ENCODE results near the gene LGALS9.
"Not testable (repeated sequence)": the region's sequence is repeated elsewhere in the genome, so short reads cannot be mapped to it uniquely, and the experiment has no call there.

The LGALS9 gene

DNA sequence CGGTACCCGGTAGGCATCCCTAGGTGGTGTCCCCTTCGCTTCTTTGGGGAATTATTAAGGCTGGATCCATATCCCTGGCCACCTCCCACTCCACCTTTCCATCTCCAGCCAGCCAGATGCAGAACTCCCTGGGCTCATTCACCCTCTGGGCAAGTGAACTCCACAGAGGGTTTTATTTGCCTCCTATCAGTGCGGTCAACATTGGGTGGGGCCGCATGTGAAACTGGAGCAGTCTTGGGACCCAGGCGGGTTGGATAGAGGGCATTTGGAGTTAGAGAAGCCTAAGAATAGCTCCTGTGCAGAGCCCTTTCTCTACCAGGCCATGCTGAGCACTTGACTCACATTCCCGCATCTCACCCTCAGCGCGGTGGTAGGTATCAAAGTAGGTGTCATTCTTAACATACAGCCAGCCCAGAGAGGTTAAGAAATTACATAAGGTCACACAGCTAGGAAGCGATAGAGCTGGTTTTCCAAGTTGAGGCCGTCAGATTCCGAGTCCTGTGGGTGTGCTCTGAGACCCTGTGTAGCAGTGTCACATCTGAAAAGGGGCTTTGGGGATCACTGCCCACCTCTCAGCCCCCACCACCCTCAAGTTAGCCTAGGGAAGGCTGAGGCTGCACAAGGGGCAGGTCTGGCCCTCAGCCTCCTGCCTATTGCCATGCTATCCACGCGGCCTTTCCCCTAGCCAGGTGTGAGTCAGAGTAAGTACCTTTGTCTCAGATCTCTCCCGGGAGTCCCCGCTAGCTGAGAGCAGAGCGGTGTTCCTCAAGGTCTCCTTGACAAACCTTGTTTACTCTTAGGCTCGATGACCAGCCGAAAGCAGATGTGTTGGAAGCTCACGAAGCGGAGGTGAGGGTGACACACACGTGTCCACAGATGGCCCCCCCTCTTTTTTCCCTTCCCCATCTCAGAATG, 26.9 kb upstream of the LGALS9 start:
- no peak for DNase-seq

DNA sequence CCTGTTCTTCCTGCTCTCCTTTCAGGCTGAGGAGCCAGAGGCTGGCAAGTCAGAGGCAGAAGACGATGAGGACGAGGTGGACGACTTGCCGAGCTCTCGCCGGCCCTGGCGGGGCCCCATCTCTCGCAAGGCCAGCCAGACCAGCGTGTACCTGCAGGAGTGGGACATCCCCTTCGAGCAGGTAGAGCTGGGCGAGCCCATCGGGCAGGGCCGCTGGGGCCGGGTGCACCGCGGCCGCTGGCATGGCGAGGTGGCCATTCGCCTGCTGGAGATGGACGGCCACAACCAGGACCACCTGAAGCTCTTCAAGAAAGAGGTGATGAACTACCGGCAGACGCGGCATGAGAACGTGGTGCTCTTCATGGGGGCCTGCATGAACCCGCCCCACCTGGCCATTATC, 25.6 kb upstream of the LGALS9 start:
- no peak for DNase-seq

DNA sequence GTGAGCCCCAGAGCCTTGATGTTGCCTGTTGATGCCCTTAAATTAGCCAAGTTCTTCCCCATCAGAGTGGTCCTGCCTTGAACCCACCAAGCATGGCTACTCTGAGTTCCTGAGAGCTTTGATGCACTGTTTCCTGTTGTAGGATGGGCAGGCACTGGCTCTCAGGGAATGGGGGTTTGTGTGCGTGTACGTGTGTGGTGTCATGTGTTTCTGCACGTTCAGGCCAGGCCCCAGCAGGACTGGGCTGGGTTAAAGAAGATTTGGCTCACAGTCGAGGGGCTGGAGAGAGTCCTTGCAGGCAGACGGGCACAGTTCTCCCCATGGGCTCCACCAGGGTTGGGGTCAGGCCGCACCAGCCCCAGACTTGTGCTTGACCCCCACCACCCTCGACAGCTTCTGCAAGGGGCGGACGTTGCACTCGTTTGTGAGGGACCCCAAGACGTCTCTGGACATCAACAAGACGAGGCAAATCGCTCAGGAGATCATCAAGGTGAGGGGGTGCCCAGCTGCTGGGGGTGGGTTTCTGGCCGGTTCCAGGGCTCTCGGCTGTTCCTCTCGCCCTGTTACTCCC, 23.4 kb upstream of the LGALS9 start:
- no peak for DNase-seq

DNA sequence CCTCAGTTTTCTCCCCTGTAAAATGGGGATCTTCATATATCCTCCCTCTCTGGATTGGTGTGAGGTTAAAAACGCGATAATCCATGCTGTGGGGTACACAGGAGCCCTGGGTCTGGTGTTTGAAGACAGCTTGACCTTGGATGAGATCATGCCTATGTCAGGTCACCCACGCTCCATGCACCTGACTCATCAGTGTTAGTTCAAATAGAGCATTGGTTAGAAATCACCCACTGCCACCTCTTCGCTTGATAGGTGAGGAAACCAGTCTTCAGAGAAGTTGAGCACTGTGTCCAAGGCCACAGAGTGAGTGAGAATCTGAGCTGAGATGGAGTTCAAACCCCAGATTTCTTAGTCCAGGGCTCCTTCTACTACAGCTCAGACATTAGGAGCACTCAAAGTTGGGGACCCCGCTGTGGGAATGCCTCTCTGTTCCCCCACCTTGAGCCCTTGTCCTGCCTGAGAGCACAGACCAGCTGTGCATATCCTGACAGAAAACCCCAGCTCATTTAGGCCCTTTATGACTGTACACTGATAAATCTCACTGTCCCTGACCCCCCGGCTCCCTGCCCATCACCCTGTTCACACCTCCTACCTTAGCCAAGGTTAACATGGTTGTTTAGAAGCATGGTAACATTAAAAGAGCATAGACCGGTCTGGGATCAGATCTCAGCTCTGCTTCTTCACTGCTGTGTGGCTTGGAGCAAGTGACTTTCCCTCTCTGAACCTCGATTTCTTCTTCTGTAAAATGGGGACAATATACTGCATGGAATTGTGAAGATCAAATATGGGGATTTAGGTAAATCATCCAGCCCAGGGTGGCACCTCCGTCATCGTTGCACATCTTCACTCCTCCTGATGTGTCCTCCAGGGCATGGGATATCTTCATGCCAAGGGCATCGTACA, 22.4 kb upstream of the LGALS9 start:
- DNase-seq: no peak

DNA sequence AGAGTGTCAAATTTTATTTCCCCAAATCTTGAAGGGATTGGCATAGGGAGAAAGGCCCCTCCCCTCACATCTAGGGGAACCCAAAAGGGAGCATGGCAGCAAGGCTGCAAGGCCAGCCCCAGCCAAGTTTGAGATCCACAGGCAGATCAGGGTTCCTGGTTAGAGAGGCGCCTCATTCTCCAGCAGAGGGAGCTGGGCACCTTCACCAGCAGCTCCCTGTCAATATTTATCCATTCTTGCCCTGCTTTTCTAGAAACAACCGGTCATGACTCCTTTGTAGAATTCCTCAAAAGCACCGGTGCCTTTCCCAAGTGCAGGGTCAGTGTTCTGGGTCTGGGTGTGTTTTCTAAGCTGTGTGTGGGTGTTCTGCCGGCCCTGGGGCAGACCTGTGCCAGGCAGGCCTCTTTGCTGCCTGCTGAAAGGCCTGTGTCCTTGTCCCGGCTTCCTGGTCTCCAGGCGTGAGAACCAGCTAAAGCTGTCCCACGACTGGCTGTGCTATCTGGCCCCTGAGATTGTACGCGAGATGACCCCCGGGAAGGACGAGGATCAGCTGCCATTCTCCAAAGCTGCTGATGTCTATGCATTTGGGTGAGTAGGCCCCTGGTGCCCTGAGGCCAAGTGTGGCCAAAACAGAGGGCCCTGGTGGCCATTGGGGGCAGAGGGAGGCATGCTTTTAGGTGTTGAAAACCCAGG, 21.2 kb upstream of the LGALS9 start:
- no peak for DNase-seq

DNA sequence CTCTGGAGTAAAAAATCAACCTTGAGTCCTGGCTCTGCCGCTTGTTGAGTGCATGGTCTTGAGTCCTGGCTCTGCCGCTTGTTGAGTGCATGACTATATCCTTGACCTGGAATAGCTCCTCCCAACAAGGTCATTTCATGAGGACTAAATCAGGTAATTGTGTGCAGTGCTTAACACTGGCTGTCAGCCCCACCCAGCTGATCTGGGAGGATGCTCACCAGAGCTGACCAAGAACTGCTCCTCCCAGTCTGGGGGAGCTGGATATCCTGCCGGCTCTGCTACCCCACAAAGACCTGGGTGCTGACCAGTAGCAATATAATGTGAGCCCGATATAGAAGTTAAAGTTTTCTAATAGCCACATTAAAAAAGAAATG, 20.7 kb upstream of the LGALS9 start:
- DNase-seq: no peak

DNA sequence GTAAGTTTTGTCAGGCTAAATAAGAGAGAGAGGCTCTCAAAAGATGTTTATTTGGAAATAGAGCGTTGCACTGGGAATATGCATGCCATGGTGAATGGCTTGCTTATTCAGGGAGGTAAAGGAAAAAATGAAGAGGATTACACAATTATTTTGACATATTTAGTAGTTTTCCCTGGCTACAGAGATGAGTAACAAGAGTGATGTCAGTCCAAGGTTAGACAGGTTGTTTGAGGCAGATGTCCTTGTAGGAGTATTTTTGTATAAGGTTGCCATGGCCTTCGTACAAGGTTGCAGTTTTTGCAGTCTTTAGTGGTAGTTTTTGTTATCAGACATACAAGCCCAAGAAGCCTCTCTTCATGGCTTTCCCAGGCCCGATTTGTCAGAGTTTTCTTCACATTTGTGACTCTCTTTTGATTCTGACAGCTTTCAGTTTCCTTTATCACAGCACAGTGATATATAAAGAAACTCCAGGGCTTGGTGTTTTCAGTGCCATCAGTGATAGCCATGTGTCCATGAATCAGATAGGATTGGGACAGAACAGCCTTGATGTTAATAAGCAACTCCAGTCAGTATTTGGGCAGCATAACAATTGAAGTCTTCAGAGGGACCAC, 18.7 kb upstream of the LGALS9 start:
- no peak for DNase-seq

DNA sequence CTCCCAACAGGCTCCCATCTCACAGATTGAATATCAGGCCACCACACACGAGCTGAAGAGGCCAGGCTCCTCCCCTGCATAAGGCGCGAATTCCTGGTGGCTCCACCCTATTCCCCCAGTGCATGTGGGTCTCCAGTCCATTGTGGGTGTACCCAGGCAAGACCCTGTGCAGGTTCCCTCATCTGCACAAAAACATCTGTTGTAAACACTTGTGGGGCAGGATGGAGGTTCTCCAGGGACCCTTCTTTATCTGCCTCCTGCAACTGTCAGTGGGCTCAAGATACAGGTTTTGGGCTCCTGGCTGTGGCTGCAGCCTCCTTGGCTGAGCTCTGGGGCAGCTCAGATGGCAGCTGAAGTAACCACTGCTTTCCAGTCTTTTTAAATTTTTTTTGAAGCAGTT, 17.6 kb upstream of the LGALS9 start:
- no peak for DNase-seq

DNA sequence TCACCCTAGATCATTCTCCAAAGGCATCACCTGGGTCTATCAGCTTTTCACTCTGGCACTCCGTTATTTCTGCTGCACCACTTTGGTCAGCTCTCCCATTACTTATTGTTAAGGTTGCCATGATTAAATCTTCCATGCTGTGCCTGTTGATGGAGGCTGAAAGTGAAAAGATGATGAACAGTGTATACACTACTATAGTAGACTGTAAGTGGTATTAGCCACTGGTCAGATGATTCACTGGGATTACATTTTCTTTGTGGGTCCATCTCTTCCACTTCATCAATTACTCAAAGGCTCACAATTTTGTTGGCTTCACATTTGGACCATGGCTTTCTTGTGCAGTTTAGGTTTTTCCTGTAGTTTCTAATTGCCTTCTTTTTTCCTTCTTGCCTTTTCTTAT, 15.9 kb upstream of the LGALS9 start:
- DNase-seq: no peak

DNA sequence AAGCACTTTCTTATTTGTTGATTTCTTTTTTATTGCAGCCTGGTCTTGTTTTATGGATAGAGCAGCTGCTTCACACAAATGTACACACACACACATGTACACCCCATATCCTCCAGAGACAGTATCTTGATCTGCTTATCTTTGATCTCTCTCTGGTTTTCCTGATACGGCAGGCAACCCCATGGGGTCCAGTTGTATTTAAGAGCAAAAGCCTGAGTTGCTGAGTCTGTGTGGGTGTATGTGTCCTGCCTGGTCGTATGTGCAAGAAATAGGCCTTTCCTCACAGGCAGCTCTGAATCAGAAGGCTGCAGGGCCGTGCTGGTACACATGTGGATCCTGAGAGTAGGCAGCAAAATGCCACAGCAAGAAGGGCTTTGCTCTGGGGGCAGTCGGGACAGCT, 14.6 kb upstream of the LGALS9 start:
- no peak for DNase-seq

DNA sequence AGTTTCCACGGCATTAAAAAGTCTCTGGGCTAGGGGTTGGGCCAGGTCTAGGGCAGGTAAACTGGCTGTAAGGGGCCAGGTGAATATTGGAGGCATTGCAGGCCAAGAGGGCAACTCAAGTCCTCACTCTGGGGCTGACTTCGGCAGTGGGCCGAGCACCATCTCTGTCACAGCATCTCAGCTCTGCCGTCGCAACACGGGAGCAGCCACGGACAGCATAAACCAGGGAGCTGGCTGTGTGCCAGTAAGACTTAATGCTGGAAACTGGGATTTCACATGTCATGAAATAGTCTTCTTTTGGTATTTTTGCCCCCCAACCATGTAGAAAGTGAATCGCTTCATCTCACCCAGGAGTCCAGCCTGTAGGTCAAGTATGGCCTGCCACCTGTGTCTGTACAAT, 12.6 kb upstream of the LGALS9 start:
- no peak for DNase-seq

DNA sequence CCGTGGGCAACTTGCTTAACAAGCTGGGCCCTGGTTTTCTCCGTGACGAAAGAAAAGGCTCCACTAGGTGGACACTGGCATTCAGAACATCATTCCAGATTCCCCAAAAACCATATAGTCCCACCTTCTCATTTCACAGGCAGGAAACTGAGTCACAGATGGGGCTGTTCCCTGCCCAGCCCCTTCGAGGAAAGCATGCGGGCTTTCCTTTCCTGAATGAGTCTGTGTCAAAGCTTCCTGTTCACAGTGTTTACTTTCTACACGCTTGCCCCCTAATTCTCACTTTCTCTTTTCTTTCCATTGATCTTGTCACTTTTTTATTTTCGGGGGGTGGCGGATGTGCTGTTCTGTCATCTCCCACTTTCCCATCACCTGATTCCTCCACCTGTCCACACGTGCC, 10.3 kb upstream of the LGALS9 start:
- no peak for DNase-seq

DNA sequence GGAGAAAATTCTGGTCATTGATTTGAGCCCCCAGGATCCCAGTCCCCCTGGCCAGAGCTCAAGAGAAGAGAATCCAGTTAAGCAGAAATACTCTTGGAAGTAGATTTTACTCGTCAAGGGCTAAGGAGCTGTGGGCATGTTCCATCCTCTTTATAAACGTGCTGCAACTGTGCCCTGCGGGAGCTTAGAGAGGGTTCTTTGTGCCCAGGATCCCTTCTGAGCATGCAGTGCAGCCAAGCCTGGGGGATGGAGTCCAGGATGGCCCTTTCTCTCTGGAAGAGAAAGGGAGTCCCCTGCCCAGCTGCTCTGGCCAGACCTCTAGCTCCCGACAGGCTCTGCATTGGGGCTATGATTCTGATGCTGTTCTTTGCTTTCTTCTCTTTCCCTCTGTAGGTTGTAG, 9.5 kb upstream of the LGALS9 start:
- no peak for DNase-seq

DNA sequence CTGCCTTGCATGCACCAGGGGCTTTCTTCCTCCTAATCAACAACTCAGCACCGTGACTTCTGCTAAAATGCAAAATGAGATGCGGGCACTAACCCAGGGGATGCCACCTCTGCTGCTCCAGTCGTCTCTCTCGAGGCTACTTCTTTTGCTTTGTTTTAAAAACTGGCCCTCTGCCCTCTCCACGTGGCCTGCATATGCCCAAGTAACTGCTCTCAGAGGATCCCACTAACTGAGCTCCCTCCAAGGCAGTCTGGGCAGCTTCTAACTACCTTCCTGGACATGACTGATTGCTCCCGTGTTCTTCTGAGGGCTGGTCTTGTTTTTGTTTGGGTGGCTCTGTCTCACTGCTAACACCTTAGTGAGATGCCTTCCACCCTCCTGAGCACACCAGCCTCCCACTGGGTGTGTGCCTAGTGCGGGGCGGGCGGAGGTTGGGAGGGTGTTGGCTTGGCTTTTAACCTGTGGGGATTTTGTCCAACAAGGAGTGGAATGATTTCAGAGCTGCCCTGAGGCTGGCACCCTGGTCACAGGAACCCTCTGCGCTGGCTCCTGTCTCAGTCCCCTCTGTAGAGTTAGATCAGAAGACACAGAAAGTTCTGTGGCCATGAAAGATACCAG, 8.9 kb upstream of the LGALS9 start:
- DNase-seq: no peak

DNA sequence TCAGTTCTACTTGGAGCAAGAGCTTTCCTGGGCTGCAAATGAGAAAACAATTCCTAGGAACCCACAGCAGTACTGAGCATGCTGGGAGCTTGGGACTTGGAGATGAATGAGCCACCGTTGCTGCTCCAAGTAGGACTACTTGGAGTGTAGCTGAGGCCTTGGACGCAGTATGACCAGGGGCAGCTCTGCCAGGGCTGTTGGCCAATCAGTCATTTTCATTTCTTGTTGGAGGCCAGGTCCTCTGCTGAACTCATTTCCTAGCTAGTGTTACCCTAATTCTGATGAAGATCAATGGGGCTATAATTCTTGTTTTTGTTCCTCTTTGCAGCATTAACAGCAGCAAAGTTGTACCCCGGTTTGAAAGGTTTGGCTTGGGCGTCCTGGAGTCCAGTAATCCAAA, 8.0 kb upstream of the LGALS9 start:
- no peak for DNase-seq

DNA sequence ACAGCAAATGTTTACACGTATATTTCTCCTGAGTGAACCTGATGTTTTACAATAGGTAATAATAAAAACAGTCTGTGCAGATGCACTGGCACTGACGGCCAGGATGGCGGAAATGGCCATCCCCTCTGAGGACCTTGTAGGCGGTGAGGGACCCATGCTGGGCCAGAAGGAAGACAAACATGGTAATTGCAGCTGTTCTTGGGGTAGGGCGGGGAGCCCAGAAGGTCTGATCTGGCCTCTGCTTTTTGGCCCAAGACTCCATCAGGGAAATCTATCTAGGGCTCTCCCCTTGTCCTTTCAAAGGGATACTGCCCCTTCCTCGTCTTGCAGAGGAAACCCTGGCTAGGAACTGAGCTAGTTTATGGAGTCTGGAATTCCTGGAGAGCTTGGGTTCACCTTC, 7.4 kb upstream of the LGALS9 start:
- no peak for DNase-seq

DNA sequence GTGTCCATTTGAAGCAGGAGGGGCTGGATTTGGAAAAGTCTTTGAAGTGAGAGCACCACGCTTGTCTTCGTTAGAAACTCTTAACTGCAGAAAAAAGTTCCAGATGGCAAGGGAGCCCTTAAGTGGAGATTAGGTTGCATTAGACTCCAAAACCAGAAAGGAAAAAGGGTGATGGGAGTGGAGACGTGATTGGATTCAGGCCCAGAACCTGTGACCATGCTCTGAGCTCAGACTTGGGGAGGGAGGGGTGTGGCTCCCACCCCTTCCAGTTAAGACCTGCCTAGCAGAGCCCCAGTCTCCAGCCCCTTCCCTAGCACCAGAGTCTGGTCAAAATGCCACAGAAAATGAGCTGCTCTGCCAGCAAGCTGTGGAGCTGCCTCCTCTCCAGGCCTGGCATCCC, 6.4 kb upstream of the LGALS9 start:
- no peak for DNase-seq

DNA sequence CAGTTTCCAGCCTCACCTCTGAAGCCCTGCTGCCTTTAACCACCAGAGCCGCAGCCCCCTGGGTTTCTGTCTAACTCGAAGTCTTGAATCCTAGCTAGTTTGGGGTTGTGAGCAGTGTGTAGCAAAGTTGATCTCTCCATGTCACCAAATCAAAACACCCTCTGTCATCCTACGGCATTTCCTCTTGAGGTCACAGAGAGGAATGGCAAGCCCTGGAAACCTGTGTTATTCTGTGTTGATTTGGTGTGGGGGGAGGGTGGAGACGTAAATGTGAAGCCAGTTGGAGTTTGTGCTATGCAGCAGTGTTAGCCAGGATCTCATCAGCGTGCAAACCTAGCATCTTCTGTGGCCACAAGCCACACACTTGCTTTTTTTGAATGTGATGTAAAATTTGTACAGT, 5.1 kb upstream of the LGALS9 start:
- DNase-seq: no peak

DNA sequence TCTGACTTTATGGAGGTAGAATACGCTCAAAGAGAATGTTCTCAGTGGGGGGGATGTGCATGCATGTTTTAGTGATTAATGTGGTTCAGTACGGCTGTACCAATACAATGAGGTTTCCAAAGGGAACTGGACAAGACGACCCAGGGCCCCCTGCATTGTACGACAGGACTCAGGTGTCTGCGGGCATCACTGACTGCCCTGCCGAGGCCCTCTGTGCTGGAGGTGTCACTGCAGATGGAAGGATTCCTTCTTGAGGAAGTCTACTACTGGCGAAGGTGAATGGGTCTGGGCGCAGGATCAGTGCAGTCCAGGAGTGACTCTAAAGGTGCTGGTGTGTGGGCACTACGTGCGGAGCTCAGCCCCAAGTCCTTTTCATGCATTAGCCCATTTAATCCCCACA, 3.5 kb upstream of the LGALS9 start:
- DNase-seq: no peak

DNA sequence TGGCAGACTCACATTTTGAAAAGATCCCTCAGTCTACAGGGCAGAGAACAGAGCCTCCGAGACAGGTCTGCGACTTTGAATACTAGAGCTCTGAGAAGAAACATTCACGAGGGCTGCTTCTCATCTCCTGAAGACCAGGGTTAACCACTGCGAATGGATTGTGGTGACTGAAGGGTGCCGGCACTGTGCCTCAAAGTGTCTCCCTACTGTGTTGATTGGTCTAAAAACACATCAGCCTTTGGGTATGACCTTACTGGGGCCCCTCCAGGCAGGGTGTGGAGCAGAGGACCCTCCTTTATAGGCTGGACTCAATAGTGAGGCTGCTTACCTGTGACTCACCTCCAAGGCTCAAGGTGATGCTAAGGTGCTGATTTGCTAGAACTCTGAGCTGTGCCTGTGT, 2.6 kb upstream of the LGALS9 start:
- no peak for DNase-seq

DNA sequence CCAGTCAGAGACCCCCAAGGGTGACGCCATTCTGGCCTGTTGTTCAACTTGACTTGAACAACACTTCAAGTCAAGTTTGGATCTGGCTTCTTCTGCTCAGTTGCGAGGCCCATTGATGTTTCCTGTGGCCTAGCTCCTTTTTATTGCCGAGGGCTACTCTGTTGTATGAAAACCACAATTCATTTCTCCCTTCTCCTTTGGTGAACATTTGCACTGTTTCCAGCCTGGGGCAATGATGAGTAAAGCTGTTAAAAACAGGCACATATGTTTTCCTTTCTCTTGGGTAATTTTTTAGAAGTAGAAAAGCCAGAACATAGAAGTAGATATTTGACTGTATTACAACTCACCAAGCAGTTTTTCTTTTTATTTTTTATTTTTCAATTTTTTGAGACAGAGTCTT, 1.7 kb upstream of the LGALS9 start:
- not testable (repeated sequence) for DNase-seq

DNA sequence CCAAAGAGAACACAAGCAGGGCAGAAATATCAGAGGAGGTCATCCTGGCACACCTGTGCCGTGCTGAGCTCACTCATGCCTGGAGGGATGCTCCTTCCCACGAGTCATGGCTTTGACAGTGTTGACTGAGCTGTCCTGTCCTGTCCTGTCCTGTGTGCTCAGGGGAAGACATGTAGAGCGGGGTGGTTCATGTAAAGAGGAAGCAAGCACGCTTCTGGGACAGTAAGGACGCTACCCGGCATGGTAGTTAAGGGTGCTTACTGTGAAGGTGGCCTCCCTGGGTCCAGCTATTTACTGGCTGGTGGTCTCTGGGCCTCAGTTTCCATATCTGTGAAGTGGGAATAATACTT, 398 bp downstream of the LGALS9 start:
- no peak for DNase-seq
